Left ventricle myocardium superior (tissue), 1 donor: ENCODE results near the gene GFOD2. TPM values are rescaled to one million over a fixed set of nuclear protein-coding genes. Genes with fewer than 3 reads are reported as not detected.
A peak's percentile ranks its signal among the peaks of the same experiment; 100 is the strongest.

Experiments used
- ATAC-seq: fragments of 200-7000 bp; cut with Tn5 transposase; one replicate; pipeline ENCODE4 v1.9.1; 2020; ENCODE audit warnings: mild to moderate bottlenecking, moderate library complexity
- DNase-seq: peaks from one replicate; pipeline ENCODE4 v3.0.0-alpha.2; 2020
- intact Hi-C: fragments of 100-400 bp; cut with micrococcal nuclease; formaldehyde crosslinking; loops from one replicate; pipeline ENCODE4 v1.11.0; 2022
- total RNA-seq: library from RNA; stranded (reverse); fragmentation: NEBNext Ultra II Directional; extraction: Animal tissue kit (Norgen Biotek cat#: 25700); gene quantifications from one replicate; pipeline ENCODE4 v1.2.1, GENCODE V29; 2021
- donor health status: DM: no; HTN: yes; CAD: no; lungs with severe emphysema.

GFOD2 gene
- total RNA-seq, 1 donor from 2014 or later, result 8.1 TPM

GRCh38 chr16:67734731-67735201 lies 15.7 kb upstream of the GFOD2 start:
- ATAC-seq, result no peak
- intact Hi-C loops, result no loop called here
- no peak for DNase-seq

GRCh38 chr16:67733734-67734470 lies 14.8 kb upstream of the GFOD2 start:
- ATAC-seq (no peak), DNase-seq (no peak)
- intact Hi-C loops, result no loop called here

- intact Hi-C loops, result no loop called here
- DNase-seq, result no peak
- ATAC-seq, result no peak
Measured at GRCh38 chr16:67731753-67732095, 12.6 kb upstream of the GFOD2 start.

- DNase-seq, result no peak
- intact Hi-C loops, result no loop called here
- no peak for ATAC-seq
Measured at GRCh38 chr16:67731071-67731752, 12.1 kb upstream of the GFOD2 start.

- intact Hi-C loops, result no loop called here
- no peak for DNase-seq
- no peak for ATAC-seq
Measured at GRCh38 chr16:67730326-67730725, 11.2 kb upstream of the GFOD2 start.

- DNase-seq (no peak), ATAC-seq (no peak)
- intact Hi-C loops, result no loop called here
Measured at GRCh38 chr16:67729636-67730248, 10.6 kb upstream of the GFOD2 start.

- intact Hi-C loops, result no loop called here
- ATAC-seq, result no peak
- DNase-seq, result no peak
Measured at GRCh38 chr16:67727521-67728485, 8.7 kb upstream of the GFOD2 start.

GRCh38 chr16:67726106-67727034 lies 7.3 kb upstream of the GFOD2 start:
- intact Hi-C loops, result no loop called here
- ATAC-seq, result no peak
- DNase-seq, result no peak

GRCh38 chr16:67723911-67724305 lies 4.8 kb upstream of the GFOD2 start:
- intact Hi-C loops, result no loop called here
- DNase-seq (no peak), ATAC-seq (no peak)

- intact Hi-C loops, result no loop called here
- ATAC-seq (no peak), DNase-seq (no peak)
Measured at GRCh38 chr16:67723151-67723910, 4.2 kb upstream of the GFOD2 start.

GRCh38 chr16:67720236-67720635 lies 1.1 kb upstream of the GFOD2 start:
- no peak for ATAC-seq
- intact Hi-C loops, result no loop called here

GRCh38 chr16:67719778-67720144 lies 645 bp upstream of the GFOD2 start:
- intact Hi-C loops, result no loop called here
- DNase-seq (no peak), ATAC-seq (peak; percentile 65)

More at GRCh38 chr16:67720236-67720635, 1.1 kb upstream of the GFOD2 start:
- no peak for DNase-seq

- DNase-seq, result no peak
- peak; percentile 3 for ATAC-seq
- intact Hi-C loops, result no loop called here
Measured at GRCh38 chr16:67718668-67719047, 458 bp downstream of the GFOD2 start.

- intact Hi-C loops, result no loop called here
- ATAC-seq, result no peak
Measured at GRCh38 chr16:67716097-67716496, 3.0 kb downstream of the GFOD2 start.

GRCh38 chr16:67714522-67714921 lies 4.6 kb downstream of the GFOD2 start:
- intact Hi-C loops, result no loop called here
- DNase-seq (no peak), ATAC-seq (no peak)

More at GRCh38 chr16:67716097-67716496, 3.0 kb downstream of the GFOD2 start:
- DNase-seq, result no peak

- DNase-seq (no peak), ATAC-seq (no peak)
- intact Hi-C loops, result no loop called here
Measured at GRCh38 chr16:67713647-67714273, 5.4 kb downstream of the GFOD2 start.

GRCh38 chr16:67710607-67711006 lies 8.5 kb downstream of the GFOD2 start:
- no peak for ATAC-seq
- no peak for DNase-seq
- intact Hi-C loops, result no loop called here
